ENCODE data around the gene ZNF624.

The ZNF624 gene

GRCh38 chr17:16622540-16623277 lies 30.9 kb downstream of the ZNF624 start:
- TF ChIP-seq CTCF (IDR thresholded peaks at IDR 0.05; ENCODE audit: low read depth, low read length, missing control alignments), result no peak
- H3K4me3 ChIP-seq (replicated peaks; ENCODE audit: low read depth, low read length), result no peak overlapping the region
- DNase-seq (ENCODE audit: extremely low read depth, low read depth), result no peak

GRCh38 chr17:16617481-16618060 lies 36.1 kb downstream of the ZNF624 start:
- no peak overlapping the region for H3K4me3 ChIP-seq (replicated peaks; ENCODE audit: low read depth, low read length)
- no peak for DNase-seq (ENCODE audit: extremely low read depth, low read depth)
- TF ChIP-seq CTCF (IDR thresholded peaks at IDR 0.05; ENCODE audit: low read depth, low read length, missing control alignments), result no peak

GRCh38 chr17:16599537-16599936 lies 54.1 kb downstream of the ZNF624 start:
- TF ChIP-seq CTCF (IDR thresholded peaks at IDR 0.05; ENCODE audit: low read depth, low read length, missing control alignments), result no peak
- H3K4me3 ChIP-seq (replicated peaks; ENCODE audit: low read depth, low read length), result no peak overlapping the region
- no peak for DNase-seq (ENCODE audit: extremely low read depth, low read depth)

GRCh38 chr17:16593356-16594102 lies 60.1 kb downstream of the ZNF624 start:
- H3K4me3 ChIP-seq (replicated peaks; ENCODE audit: low read depth, low read length), result no peak overlapping the region
- DNase-seq (ENCODE audit: extremely low read depth, low read depth), result no peak
- no peak for TF ChIP-seq CTCF (IDR thresholded peaks at IDR 0.05; ENCODE audit: low read depth, low read length, missing control alignments)

- peak overlapping the region; percentile 54 for H3K4me3 ChIP-seq (replicated peaks; ENCODE audit: low read depth, low read length)
- peak; percentile 98 for TF ChIP-seq CTCF (IDR thresholded peaks at IDR 0.05; ENCODE audit: low read depth, low read length, missing control alignments)
- DNase-seq (ENCODE audit: extremely low read depth, low read depth), result peak; percentile 65
Measured at GRCh38 chr17:16589097-16589969, 64.3 kb downstream of the ZNF624 start.

- no peak for DNase-seq (ENCODE audit: extremely low read depth, low read depth)
- no peak for TF ChIP-seq CTCF (IDR thresholded peaks at IDR 0.05; ENCODE audit: low read depth, low read length, missing control alignments)
Measured at GRCh38 chr17:16585796-16586195, 67.9 kb downstream of the ZNF624 start.

More at GRCh38 chr17:16585796-16586195, 67.9 kb downstream of the ZNF624 start:
- H3K4me3 ChIP-seq (replicated peaks; ENCODE audit: low read depth, low read length), result no peak overlapping the region

Data from HFF-Myc (cell line).